Left lobe of liver (tissue), 2 donors: Measurements from ENCODE around the gene SYNPO2. TPM values are rescaled to one million over a fixed set of nuclear protein-coding genes. Genes with fewer than 3 reads are reported as not detected.
"Not testable (repeated sequence)": the region's sequence is repeated elsewhere in the genome, so short reads cannot be mapped to it uniquely, and the experiment has no call there.

Source experiments
- ATAC-seq: fragments of 200-7000 bp; cut with Tn5 transposase; one replicate; pipeline ENCODE4 v1.9.1; 2020; ENCODE audit warnings: mild to moderate bottlenecking, moderate library complexity
- DNase-seq: peaks from one replicate; pipeline ENCODE4 v3.0.0-alpha.2; 2020; ENCODE audit warnings: low spot score
- total RNA-seq: library from RNA; stranded (reverse); gene quantifications from one replicate; pipeline ENCODE4 v1.2.1, GENCODE V29; 2021
- donor health status: DM: no; HTN: no; CAD: no; lungs with moderate emphysema.
- donor health status: DM: no; HTN: yes; CAD: no.

The SYNPO2 gene
- total RNA-seq, 1 donor from 2014 or later, result 3.6 TPM

DNA sequence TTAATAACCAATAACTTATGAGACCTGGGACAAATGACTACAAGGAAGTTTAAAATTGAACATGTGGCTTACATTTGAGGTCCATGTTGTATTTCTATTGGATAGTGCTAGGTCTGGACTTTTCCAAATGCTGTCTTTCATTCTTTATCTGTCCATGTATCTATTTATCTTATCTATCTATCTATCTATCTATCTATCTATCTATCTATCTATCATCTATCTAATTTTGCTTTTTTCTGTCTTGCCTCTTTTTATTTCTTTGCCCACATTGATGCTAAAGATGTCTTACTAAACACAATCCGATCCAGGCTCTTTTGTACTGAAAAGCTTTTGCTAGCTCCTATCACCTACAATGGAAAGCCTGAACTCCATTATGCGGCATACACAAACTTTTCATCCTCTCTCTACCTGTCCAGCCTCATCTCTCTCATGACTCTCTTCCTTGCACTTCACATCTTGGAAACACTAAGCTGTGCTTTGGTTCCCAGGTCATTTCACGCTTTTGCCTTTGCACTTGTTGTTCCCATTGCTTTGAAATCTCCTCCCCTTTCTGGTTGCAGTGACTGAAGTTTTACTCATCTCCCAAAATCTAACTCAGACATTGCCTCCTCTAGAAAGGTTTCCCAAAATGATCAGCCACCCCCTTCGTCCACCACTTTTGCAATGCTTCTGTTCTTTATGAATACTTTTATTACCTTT lies 107.2 kb downstream of the SYNPO2 start:
- ATAC-seq, result no peak
- no peak for DNase-seq

DNA sequence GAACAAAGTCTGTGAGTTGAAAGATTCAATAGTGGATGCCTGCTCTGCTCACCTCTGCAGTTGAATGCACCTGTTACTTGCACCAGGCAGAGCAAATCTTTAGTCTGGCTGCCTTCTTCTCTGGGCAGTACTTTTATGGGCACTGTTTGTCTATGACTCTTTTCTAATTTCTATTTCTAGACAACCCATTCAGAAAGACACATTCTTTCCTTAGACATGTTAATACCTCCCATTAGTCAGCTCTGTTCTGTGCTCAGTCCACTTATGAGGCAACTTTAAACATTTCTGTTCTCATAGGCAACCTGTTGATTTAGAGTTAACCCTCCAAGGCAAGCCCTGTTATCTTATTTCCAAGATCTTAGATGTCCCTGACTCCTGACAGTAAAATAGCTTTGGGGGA lies 108.9 kb downstream of the SYNPO2 start:
- DNase-seq (no peak), ATAC-seq (no peak)

DNA sequence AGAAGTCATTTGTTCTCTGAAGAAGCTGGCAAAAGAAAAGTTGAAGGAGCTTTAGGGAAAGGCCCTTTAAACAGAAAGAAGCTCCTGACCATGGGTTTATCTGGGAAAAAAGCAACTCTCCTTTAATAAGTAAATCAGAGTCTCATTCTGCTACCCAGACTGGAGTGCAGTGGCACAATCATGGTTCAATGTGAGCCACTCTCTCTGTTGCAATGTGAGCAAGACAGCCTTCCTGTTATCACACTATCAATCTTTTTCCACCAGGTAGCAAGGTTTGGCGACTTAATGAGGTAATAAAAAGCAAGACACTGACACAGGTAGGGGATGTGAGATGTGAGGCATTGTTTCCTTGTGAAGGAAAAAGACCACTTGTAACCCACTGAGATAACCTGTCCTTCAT lies 111.3 kb downstream of the SYNPO2 start:
- DNase-seq, result no peak
- ATAC-seq, result no peak

DNA sequence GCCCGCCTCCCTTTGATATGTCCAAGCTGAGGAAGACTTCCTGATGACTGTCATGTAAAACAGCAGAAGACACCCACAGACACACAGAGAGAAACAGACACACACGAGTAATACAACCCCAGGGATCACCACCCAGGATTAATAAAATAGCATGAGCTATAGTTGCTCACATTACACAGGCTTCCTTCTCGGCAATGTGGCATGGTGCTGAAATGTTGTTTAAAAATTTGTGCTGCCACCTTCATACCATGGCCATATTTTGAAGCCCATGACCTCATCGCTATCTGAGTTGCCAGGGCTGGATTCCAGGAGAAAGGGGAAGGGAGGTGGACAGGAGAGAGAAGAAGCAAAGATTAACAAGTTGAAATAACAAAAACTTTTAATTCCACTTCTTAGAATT lies 111.7 kb downstream of the SYNPO2 start:
- no peak for ATAC-seq
- DNase-seq, result no peak

DNA sequence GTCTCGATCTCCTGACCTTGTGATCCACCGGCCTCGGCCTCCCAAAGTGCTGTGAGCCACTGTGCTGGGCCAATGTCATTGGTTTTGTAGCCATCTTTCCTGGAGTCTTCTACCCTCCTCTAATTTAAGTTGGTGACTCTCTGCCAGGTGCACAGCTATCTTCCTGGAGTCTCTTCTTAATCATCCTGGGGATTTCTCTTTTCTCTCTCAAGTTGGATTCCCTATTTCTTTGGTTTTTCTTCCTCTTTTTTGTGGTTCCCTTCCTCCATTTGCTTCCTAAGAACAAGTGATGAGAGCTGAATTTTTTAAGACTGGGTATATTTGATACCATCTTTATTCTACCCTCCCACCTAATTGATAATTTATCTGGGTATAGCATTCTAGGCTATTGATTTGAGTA lies 113.8 kb downstream of the SYNPO2 start:
- DNase-seq, result no peak
- ATAC-seq, result no peak

DNA sequence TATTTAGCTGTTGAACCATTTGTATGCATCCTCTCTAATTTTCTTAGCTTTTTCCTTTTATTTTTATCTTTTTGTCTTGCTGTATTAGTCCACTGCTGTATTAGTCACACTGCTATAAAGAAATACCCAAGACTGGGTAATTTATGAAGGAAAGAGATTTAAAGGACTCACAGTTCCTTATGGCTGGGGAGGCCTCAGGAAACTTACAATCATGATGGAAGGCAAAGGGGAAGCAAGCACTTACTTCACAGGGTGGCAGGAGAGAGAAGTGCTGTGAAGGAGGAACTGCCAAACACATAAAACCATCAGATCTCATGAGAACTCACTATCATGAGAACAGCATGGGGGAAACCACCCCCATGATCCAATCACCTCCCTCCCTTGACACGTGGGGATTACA lies 114.3 kb downstream of the SYNPO2 start:
- DNase-seq, ATAC-seq: not testable (repeated sequence)

DNA sequence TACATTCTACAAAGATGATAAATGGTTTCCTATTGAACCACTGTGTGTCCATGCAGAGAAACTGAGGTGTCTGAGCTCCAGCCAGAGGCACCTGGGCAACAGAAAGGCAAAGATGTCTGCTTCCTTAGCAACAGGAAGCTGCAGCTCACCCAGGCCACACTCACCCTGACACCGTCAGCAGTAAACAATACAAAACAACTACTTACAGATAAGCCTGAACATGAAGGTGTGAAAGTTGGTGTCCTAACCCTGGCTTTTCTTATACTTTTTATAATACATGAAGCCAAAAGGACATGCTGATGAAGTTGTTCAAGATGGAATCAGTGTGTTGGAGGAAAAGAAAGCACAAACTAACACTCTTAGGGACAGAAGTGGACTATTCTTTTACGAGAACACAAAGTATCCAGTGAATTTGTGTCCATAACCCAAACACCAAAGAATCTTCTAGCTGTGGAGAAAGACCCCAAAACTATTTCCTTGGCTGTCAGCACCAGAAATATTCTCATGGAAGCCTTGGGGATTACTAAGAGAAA lies 117.3 kb downstream of the SYNPO2 start:
- DNase-seq, result no peak
- no peak for ATAC-seq

DNA sequence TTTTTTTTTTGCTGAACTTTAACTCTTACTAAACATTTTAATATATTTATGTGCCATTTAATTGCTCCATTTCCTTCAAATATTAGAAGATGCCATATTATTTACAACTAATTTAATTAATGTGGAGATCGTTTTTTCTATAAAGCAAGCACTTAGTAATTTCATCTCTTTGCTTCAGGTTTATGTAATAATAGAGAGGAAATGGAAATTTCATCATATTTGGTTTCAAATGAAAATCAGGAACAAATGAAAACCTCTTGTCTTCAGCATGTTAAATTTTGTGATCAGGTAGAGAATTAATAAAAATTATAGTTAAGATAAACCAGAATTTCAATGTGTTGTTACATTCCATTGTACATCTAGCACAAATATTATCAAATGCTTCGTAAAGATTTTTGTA lies 120.1 kb downstream of the SYNPO2 start:
- ATAC-seq, result no peak

DNA sequence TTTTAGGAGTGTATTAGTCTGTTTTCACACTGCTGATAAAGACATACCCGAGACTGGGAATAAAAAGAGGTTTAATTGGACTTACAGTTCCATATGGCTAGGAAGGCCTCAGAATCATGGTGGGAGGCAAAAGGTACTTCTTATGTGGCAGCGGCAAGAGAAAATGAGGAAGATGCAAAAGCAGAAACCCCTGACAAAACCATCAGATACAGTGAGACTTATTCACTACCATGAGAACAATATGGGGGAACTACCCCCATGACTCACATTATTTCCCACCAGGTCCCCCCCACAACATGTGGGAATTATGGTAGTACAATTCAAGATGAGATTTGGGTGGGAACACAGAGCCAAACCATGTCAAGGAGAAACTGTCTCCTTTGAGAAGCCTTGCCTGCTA lies 121.6 kb downstream of the SYNPO2 start:
- not testable (repeated sequence) for ATAC-seq, DNase-seq

More for the DNA sequence above, 120.1 kb downstream of the SYNPO2 start:
- no peak for DNase-seq

DNA sequence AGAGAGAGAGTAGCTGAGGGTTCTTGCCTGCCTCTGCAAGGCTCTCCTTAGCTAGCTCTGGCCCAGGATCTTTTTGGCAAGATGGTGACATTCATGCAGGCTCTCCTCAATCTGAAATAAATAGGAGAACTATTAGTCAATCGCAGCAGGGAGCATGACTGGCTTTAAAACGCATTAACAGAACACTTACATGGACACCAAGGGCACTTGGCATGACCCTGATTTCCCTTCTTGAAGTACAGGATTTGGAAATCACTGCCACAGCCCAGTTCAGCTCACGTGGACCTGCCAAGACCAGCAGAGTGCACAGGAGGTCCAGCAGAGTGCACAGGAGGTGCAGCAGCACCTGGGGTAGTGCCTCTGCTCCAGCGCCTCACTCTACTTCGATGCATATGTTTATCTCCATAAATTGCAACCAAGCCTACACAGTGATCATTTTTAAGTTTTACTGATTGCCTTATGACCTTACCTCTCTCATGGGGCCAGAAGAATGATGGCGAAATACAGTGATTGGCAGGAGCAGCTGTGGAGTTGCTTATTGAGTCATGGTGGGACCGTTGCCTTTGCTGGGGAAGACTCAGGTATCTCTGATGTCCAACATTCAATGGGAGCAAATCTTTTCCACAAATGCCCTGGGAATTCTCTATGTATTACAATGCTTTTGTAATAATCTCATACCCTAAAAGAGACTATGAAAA lies 122.4 kb downstream of the SYNPO2 start:
- no peak for DNase-seq
- no peak for ATAC-seq

DNA sequence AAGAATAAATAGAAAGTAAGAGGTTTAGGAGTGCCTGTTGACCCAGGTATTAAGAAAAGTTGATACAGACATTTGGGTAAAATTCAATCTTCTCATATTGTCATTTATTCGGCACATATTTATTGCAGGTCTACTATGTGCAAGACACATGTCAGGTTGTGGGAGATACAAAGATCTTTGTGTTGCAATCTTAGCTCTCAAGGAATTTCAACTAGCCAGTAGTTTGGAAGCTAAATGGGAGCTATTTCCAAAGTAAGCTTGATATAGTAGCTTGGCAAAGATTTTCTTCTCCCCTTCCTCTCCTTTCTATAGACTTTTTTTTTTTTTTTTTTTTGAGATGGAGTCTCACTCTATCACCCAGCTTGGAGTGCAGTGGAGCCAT lies 122.9 kb downstream of the SYNPO2 start:
- ATAC-seq, result no peak
- DNase-seq, result no peak

DNA sequence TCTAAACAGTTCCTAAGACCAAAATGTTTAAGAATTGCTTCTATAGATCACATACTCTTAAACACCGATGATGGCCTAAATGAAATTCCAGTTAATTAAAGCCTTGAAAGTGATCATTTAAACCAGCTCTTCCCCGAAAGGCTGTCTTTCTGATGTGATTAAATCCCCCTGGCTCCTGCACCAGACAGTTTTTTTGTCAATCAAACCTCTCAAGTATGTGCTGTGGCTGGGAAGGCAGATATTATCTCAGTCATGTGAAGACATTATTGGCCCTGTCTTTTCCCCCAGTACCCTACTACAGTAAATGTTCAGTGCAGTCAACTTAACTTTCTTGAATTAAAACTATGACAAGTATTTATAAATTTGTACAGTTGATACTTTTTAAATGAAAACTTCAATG lies 126.0 kb downstream of the SYNPO2 start:
- ATAC-seq (no peak), DNase-seq (no peak)

DNA sequence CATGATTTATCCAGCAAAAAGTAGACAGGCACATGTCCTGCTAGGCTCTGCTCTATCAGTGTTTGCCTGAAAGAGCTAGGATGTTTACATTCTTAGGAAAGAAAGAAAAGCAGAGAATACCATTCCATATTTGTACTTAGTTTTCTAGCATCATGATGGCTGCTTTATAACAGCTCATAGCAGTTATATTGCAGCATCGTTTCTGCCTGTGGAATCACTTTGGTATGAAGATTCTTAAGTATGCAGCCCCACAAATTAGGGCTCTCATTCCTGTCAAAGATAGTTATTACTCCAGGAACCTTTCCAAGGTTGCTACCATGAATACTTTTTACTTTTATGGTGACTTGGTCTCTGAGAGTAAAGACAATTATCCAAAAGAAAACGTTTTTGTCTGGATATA lies 128.0 kb downstream of the SYNPO2 start:
- ATAC-seq (no peak), DNase-seq (no peak)

DNA sequence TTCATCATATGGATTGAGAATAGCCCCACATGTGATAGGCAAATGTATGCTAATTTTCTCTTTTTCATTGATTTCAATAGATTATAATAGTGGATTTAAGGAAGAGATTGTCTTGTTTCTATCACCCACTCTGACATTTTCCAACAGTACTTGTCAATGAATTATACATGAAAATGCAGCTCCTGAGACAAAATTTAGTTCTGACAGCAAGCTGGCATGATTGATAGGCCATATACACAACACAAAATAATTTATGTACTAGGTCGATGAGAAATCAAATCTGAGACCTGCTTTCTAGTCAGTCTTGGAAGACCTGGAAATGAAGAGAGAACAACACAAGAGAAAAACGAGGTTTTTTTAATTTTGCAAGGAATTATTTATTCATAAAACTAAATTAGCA lies 129.0 kb downstream of the SYNPO2 start:
- ATAC-seq, result no peak
- DNase-seq, result no peak

DNA sequence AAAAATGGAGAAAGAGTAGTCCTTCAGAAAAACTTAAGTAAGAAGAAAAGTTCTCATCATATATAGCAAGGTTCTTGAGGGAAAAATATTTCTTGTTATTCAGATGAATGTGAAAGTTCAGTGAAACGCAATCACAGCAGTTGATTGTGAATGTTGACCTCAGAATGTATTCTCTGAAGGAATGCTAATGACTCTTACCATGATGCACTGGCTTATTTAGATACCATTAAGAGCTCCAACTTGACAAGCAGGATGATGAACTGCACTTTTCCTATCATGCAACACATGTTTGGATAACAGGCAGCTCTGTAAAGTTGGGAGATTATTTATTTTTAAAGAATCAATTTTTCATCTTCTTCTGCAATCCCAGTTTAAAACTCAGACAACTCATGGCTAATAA lies 131.5 kb downstream of the SYNPO2 start:
- ATAC-seq (no peak), DNase-seq (no peak)

DNA sequence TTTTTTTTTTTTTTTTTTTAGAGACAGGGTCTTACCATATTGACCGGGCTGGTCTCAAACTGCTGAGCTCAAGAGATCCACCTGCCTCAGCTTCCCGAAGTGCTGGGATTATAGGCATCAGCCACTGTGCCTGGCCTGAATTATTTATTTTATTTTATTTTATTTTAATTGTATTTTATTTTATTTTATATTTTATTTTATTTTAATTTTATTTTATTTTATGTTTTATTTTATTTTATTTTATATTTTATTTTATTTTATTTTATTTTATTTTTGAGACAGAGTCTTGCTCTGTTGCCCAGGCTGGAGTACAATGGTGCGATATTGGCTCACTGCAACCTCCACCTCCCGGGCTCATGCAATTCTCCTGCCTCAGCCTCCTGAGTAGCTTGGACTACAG lies 133.9 kb downstream of the SYNPO2 start:
- not testable (repeated sequence) for DNase-seq, ATAC-seq

DNA sequence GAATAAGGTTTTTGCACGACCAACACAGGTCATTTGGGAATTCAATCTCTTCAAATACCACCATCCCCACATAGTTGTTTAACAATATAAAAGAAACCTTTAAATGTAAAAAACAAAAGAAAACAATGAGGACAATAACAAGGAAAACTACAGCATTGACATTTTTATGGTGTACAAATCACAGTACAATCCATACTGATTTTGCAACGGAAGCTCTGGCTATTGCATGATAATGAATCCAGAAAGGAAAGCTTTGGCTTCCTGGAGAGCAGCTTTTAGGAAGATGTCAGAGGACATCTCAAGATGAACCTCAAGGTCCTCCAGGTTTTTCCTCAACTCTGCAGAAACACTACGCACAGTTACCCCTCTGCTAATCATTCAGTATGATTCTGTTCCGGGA lies 135.4 kb downstream of the SYNPO2 start:
- no peak for ATAC-seq
- DNase-seq, result no peak

DNA sequence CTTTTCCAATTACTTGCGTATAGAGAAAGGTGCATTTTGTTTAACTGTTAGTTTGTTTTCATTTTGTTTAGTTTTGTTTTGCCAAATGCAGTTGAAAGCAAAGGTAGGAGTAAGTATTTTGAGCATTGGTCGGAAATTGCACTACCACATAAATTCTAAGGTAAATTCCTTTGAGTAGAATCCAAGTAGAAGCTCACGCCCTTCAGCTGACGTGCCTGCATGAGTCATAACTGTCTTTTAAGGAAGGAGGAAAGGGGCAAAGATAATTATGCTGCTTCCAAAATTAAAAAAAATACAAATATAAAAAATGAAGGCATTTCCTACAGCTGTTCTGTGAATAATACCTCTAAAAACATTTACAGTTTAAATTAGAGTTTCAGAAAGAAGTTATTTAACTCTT lies 136.8 kb downstream of the SYNPO2 start:
- DNase-seq (no peak), ATAC-seq (no peak)

DNA sequence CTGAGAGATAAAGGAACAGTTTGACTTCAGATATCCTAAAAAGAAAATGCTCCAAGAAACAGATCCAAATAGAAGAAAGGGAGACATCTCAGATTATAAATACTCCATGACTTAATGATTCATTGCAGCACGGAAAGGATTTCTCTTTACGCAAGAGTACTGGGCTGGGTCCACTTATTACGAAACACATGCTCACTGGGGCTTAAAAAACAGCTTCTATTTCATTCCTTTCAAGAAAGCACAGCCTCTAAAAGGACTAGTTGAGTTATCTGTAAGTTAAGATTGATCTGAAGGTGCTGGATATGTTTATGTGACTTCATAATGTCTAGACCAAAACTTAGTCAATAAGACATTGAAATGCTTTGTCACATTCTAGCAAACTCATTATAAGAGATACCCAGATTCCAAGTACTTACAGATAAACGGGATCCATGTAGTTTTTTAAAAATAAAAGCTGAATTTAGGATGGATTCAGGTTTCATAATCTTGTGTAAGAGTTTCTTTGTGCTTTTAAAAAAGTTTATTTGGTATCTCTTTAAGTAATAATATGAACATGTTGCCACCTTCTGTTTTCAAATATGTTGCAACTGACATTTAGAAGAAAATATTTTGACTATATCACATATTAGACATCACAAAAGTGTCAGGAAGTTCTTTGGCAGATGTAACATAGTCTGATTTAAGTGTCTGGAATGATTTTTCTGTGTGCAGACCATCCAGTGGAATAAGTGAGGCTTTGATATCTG lies 137.4 kb downstream of the SYNPO2 start:
- DNase-seq, result no peak
- ATAC-seq, result peak; percentile 65

DNA sequence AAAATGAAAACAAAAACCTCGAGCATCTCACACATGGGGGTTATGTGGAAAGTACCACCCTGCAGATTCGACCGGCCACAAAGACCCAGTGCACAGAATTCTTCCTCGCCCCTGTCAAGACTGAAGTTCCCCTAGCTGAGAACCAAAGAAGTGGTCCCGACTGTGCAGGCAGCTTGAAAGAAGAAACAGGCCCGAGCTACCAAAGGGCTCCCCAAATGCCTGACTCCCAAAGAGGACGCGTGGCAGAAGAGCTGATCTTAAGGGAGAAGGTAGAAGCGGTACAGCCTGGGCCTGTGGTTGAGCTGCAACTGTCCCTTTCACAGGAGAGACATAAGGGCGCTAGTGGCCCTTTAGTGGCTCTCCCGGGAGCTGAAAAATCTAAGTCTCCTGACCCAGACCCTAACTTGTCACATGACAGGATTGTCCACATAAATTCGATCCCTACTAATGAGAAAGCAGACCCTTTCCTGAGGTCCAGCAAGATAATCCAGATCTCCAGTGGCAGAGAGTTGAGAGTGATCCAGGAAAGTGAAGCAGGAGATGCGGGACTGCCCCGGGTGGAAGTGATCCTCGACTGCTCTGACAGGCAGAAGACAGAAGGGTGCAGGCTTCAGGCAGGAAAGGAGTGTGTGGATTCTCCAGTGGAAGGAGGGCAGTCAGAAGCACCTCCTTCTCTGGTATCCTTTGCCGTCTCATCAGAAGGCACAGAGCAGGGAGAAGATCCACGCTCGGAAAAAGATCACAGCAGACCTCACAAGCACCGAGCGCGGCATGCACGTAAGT lies 138.2 kb downstream of the SYNPO2 start:
- no peak for DNase-seq
- ATAC-seq, result peak; percentile 42

DNA sequence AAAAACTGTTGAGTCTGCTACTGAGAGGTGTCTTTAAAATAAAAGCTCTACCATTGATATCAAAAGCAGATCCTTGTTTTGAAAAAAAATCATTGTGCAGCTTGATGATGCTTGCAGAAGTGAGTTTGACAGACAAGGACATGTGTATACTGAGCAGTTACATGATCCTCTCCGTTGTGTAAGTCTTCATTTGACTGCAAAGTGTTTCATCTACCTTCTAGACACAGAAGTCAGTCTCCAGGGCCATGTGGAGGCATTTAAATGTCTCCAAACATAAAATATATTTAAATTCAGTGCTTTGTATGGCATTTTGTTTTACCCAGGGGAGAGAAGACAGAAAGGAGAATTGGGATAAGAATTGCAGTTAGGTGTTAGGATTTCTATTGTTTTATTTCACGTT lies 139.2 kb downstream of the SYNPO2 start:
- no peak for ATAC-seq
- DNase-seq, result no peak
